H1 (cell line): Measurements from ENCODE around the gene NDEL1. TPM values are rescaled to one million over a fixed set of nuclear protein-coding genes. Genes with fewer than 3 reads are reported as not detected.

ENCODE experiments used
- CTCF ChIA-PET: fragments of 300-600 bp; sonication (Branson Sonifier 250); formaldehyde crosslinking; loops from one replicate; lab custom pipeline; 2021; ENCODE audit not compliant: partially characterized antibody; lab: Charles Lee
- POLR2A ChIA-PET: fragments of 300-600 bp; sonication (Branson Sonifier 250); formaldehyde crosslinking; loops from one replicate; lab custom pipeline; 2021; ENCODE audit warnings: inconsistent platforms; ENCODE audit not compliant: partially characterized antibody; lab: Charles Lee
- DNase-seq, 2 experiments: peaks; one replicate each; pipeline versions ENCODE4 v3.0.0 to v3.0.0-alpha.2; 2010 to 2022; ENCODE audit warnings: low spot score in 2 of 2, low read depth in 1 of 2, mixed read lengths in 1 of 2
- FAIRE-seq: peaks from 2 replicates; lab custom pipeline; 2011; peaks lifted over from hg19 to GRCh38; lab: Jason Lieb, UNC
- H2AFZ ChIP-seq: 2 replicates; pipeline ENCODE4 v1.8.1; 2012; ENCODE audit warnings: low read length, inconsistent platforms
- H2AK5ac ChIP-seq: 2 replicates; pipeline ENCODE4 v1.6.1; 2013; ENCODE audit warnings: low read depth, low read length
- H2BK120ac ChIP-seq: replicated peaks from 2 replicates; pipeline ENCODE3; 2013; ENCODE audit warnings: low read depth, low read length, inconsistent platforms
- H2BK12ac ChIP-seq: 2 replicates; pipeline ENCODE4 v1.6.1; 2013; ENCODE audit warnings: low read depth, low read length
- H2BK15ac ChIP-seq: 2 replicates; pipeline ENCODE4 v1.6.1; 2013; ENCODE audit warnings: low read length
- H2BK20ac ChIP-seq: 2 replicates; pipeline ENCODE4 v1.6.1; 2013; ENCODE audit warnings: low read length
- H2BK5ac ChIP-seq: 2 replicates; pipeline ENCODE4 v1.6.1; 2013; ENCODE audit warnings: low read depth, low read length
- H3K14ac ChIP-seq: 2 replicates; pipeline ENCODE4 v1.6.1; 2013; ENCODE audit warnings: inconsistent platforms; ENCODE audit not compliant: insufficient read length
- H3K18ac ChIP-seq: 2 replicates; pipeline ENCODE4 v1.6.1; 2013; ENCODE audit warnings: low read length; ENCODE audit errors: extremely low read depth
- H3K23ac ChIP-seq: 2 replicates; pipeline ENCODE4 v1.6.1; 2013; ENCODE audit warnings: inconsistent platforms; ENCODE audit not compliant: insufficient read length
- H3K23me2 ChIP-seq: 2 replicates; pipeline ENCODE4 v1.6.1; 2013; ENCODE audit warnings: low read depth, low read length
- H3K27ac ChIP-seq: 2 replicates; pipeline ENCODE4 v1.6.1; 2011; ENCODE audit warnings: low read depth, low read length, inconsistent platforms
- H3K27me3 ChIP-seq, 4 experiments: replicated peaks in 1 of 4; 1 replicate in 1 of 4; 2 replicates in 3 of 4; pipeline versions ENCODE4 v1.6.1 to v1.8.1; 2011 to 2013; ENCODE audit warnings: low read length in 3 of 4, mild to moderate bottlenecking in 3 of 4, inconsistent platforms in 2 of 4, mixed read lengths in 2 of 4, moderate library complexity in 1 of 4; ENCODE audit not compliant: control insufficient read depth in 3 of 4, insufficient read depth in 3 of 4; ENCODE audit errors: extremely low read depth in 1 of 4
- H3K36me3 ChIP-seq, 4 experiments: 2 replicates each; pipeline versions ENCODE4 v1.6.1 to v1.8.1; 2011 to 2013; ENCODE audit warnings: mild to moderate bottlenecking in 4 of 4, low read length in 3 of 4, moderate library complexity in 2 of 4, control low read depth in 1 of 4, inconsistent platforms in 1 of 4; ENCODE audit not compliant: insufficient read depth in 4 of 4, control insufficient read depth in 2 of 4
- H3K4ac ChIP-seq: replicated peaks from 2 replicates; pipeline ENCODE3; 2013; ENCODE audit warnings: low read length, low read depth, mixed read lengths, inconsistent platforms; ENCODE audit not compliant: insufficient read length
- H3K4me1 ChIP-seq, 4 experiments: replicated peaks in 1 of 4; 1 replicate in 1 of 4; 2 replicates in 3 of 4; pipeline versions ENCODE4 v1.6.1 to v1.8.1; 2011 to 2013; ENCODE audit warnings: low read length in 3 of 4, inconsistent platforms in 2 of 4, mixed read lengths in 1 of 4; ENCODE audit not compliant: insufficient read depth in 4 of 4, control insufficient read depth in 3 of 4
- H3K4me2 ChIP-seq, 2 experiments: 2 replicates each; pipeline versions ENCODE4 v1.6.1 to v1.8.1; 2011 to 2013; ENCODE audit warnings: low read depth in 2 of 2, low read length in 2 of 2, control low read depth in 1 of 2, inconsistent platforms in 1 of 2, mild to moderate bottlenecking in 1 of 2; ENCODE audit not compliant: insufficient read depth in 1 of 2
- H3K4me3 ChIP-seq, 4 experiments: fragments of 200-600, 300-600 bp in 1 of 4; sonication (generic), shearing (Covaris generic), sonication (Bioruptor Twin) in 1 of 4; 2 replicates each; pipeline versions ENCODE4 v1.5.1 to v1.8.1; 2011 to 2016; ENCODE audit warnings: low read length in 4 of 4, low read depth in 3 of 4, control low read depth in 2 of 4, inconsistent platforms in 2 of 4, mild to moderate bottlenecking in 2 of 4, mixed read lengths in 1 of 4, moderate library complexity in 1 of 4; ENCODE audit not compliant: insufficient read depth in 2 of 4; ENCODE audit errors: extremely low read depth in 1 of 4
- H3K56ac ChIP-seq: replicated peaks from 2 replicates; pipeline ENCODE3; 2013; ENCODE audit warnings: low read depth, mild to moderate bottlenecking, mixed read lengths, low read length, inconsistent platforms; ENCODE audit not compliant: insufficient read length
- H3K79me1 ChIP-seq: 2 replicates; pipeline ENCODE4 v1.6.1; 2013; ENCODE audit warnings: low read depth, low read length, control low read depth
- H3K79me2 ChIP-seq, 2 experiments: 2 replicates each; pipeline versions ENCODE4 v1.6.1 to v1.8.1; 2012 to 2013; ENCODE audit warnings: low read length in 2 of 2, mild to moderate bottlenecking in 2 of 2, inconsistent platforms in 1 of 2; ENCODE audit not compliant: insufficient read depth in 2 of 2, control insufficient read depth in 1 of 2
- H3K9ac ChIP-seq, 4 experiments: replicated peaks in 1 of 4; 1 replicate in 1 of 4; 2 replicates in 3 of 4; pipeline versions ENCODE4 v1.6.1 to v1.8.1; 2011 to 2013; ENCODE audit warnings: low read depth in 3 of 4, low read length in 3 of 4, control low read depth in 2 of 4, mild to moderate bottlenecking in 2 of 4, moderate library complexity in 2 of 4, inconsistent platforms in 1 of 4; ENCODE audit errors: extremely low read depth in 1 of 4
- H3K9me3 ChIP-seq, 2 experiments: 2 replicates each; pipeline versions ENCODE4 v1.6.1 to v1.8.1; 2012 to 2013; ENCODE audit warnings: mild to moderate bottlenecking in 2 of 2, moderate library complexity in 2 of 2, control low read depth in 1 of 2, inconsistent platforms in 1 of 2, low read depth in 1 of 2, low read length in 1 of 2, mixed read lengths in 1 of 2; ENCODE audit not compliant: insufficient read depth in 2 of 2
- H4K20me1 ChIP-seq, 2 experiments: replicated peaks in 1 of 2; 2 replicates each; pipeline versions ENCODE3 to v1.8.1; 2011 to 2013; ENCODE audit warnings: inconsistent platforms in 2 of 2, low read length in 2 of 2, mild to moderate bottlenecking in 1 of 2; ENCODE audit not compliant: insufficient read depth in 2 of 2, control insufficient read depth in 1 of 2
- H4K5ac ChIP-seq: 2 replicates; pipeline ENCODE4 v1.6.1; 2013; ENCODE audit warnings: low read length, low read depth, mixed read lengths, inconsistent platforms; ENCODE audit not compliant: insufficient read length
- H4K8ac ChIP-seq: 2 replicates; pipeline ENCODE4 v1.8.0; 2013; ENCODE audit warnings: mild to moderate bottlenecking, moderate library complexity, low read length, inconsistent platforms; ENCODE audit not compliant: insufficient read depth; ENCODE audit errors: extremely low read depth
- H4K91ac ChIP-seq: replicated peaks from 2 replicates; pipeline ENCODE3; 2013; ENCODE audit warnings: low read length, mixed read lengths, inconsistent platforms; ENCODE audit not compliant: insufficient read length
- CTBP2 ChIP-seq: IDR thresholded peaks from 2 replicates; pipeline ENCODE4 v1.7.0; 2011; ENCODE audit warnings: borderline replicate concordance, mild to moderate bottlenecking, moderate library complexity, mixed read lengths, low read length; ENCODE audit not compliant: insufficient read depth, insufficient read length
- KDM1A ChIP-seq: fragments of 200-600, 300-600 bp; sonication (generic); IDR thresholded peaks from 2 replicates; pipeline ENCODE4 v1.7.1; 2016; ENCODE audit warnings: mild to moderate bottlenecking, low read length, borderline replicate concordance
- KDM4A ChIP-seq: IDR thresholded peaks from one replicate; pipeline ENCODE4 v1.7.1; 2012; ENCODE audit warnings: low read depth, mild to moderate bottlenecking, moderate library complexity, low read length, inconsistent platforms; ENCODE audit not compliant: severe bottlenecking
- POLR2A ChIP-seq, 2 experiments: IDR thresholded peaks; 1 replicate in 1 of 2; 2 replicates in 1 of 2; pipeline ENCODE4 v1.6.1; 2011; ENCODE audit warnings: low read depth in 2 of 2, low read length in 2 of 2, mild to moderate bottlenecking in 2 of 2; ENCODE audit errors: control extremely low read depth in 1 of 2
- SP4 ChIP-seq: IDR thresholded peaks from 2 replicates; pipeline ENCODE4 v1.6.1; 2012; ENCODE audit warnings: low read length, inconsistent platforms
- TAF1 ChIP-seq: IDR thresholded peaks from 2 replicates; pipeline ENCODE4 v1.6.1; 2011; ENCODE audit warnings: mild to moderate bottlenecking, low read depth, low read length
- TCF12 ChIP-seq: IDR thresholded peaks from 2 replicates; pipeline ENCODE4 v1.6.1; 2011; ENCODE audit warnings: low read depth, mild to moderate bottlenecking, low read length
- WGBS, 2 experiments: shearing (Covaris generic) in 1 of 2; methylation state at CpG; one replicate each; pipeline versions ENCODE4 v1.1.6 to v1.1.7; 2013 to 2015; ENCODE audit warnings: low lambda C conversion rate in 2 of 2, mixed read lengths in 2 of 2, inconsistent platforms in 1 of 2, low coverage in 1 of 2, missing lambda C conversion rate in 1 of 2; ENCODE audit not compliant: insufficient replicate concordance in 2 of 2, insufficient coverage in 1 of 2, insufficient read length in 1 of 2; ENCODE audit errors: extremely low coverage in 1 of 2, missing lambda C conversion rate in 1 of 2; 5-methylcytosine and 5-hydroxymethylcytosine counted together
- polyA plus RNA-seq, 7 experiments: library from polyadenylated mRNA; depleted of rRNA in 3 of 7; stranded (reverse) in 5 of 7; unstranded in 2 of 7; fragments of >200 nt in 5 of 7; fragments of 200-250 nt in 2 of 7; gene quantifications; 1 replicate in 5 of 7; 2 replicates in 1 of 7; 4 replicates in 1 of 7; pipeline versions ENCODE4 v1.2.1 to v1.2.3, GENCODE V29; 2011 to 2013; ENCODE audit warnings: missing spikeins in 2 of 7, mixed read lengths in 2 of 7
- total RNA-seq: library from RNA; stranded (reverse); fragmentation: NEBNext Ultra II Directional; extraction: Animal tissue kit (Norgen Biotek cat#: 25700); gene quantifications from 2 replicates; pipeline ENCODE4 v1.2.1, GENCODE V29; 2021

The NDEL1 gene
- total and polyA plus RNA-seq, 2 of the 8 experiments (the other 6 are each of a cell fraction or from before 2014, with no cell fraction given), result 31.1 to 32.9 TPM

- no peaks in the 10 kb centered on the region for H3K79me2 ChIP-seq
- POLR2A ChIA-PET, result interaction anchor here (0.6 kb wide), 1 partner anchor 17 kb away, joined by 3 read pairs; no protein-coding TSS in a partner anchor
- no peak overlapping the region for H3K9ac ChIP-seq
- WGBS, 2 experiments, result 74% methylated on average over 6 of the region's 6 CpGs; no CpG with 5 or more reads in 1 of the 2 experiments
- H3K9me3 ChIP-seq, result no peaks in the 10 kb centered on the region
- H4K91ac ChIP-seq, result peak overlapping the region; percentile 55
- H3K18ac ChIP-seq, result no peak overlapping the region
- H2AK5ac ChIP-seq, result no peak overlapping the region
- H3K4ac ChIP-seq, result no peak overlapping the region
- no peak overlapping the region for H3K23ac ChIP-seq
- FAIRE-seq (no peak), DNase-seq (no peak)
- no peak overlapping the region for H2AFZ ChIP-seq
- CTCF ChIA-PET, result no interaction called here
- H3K4me2 ChIP-seq, result no peak overlapping the region
- no peak overlapping the region for H2BK15ac ChIP-seq
- H3K27me3 ChIP-seq, result no peaks in the 10 kb centered on the region
- no peak overlapping the region for H2BK12ac ChIP-seq
- no peak overlapping the region for H4K8ac ChIP-seq
- H4K20me1 ChIP-seq, result no peaks in the 10 kb centered on the region
- no peaks in the 10 kb centered on the region for H3K36me3 ChIP-seq
- H3K4me1 ChIP-seq, result no peaks in the 10 kb centered on the region; a peak in 1 of 7 replicates
- no peak overlapping the region for H3K4me3 ChIP-seq
- H2BK20ac ChIP-seq, result no peak overlapping the region
- no peaks in the 10 kb centered on the region for H3K79me1 ChIP-seq
- TF ChIP-seq TAF1 (no peak), POLR2A (IDR thresholded peaks at IDR 0.05; ENCODE audit: control extremely low read depth in 1 of 2, low read depth in 2 of 2, low read length in 2 of 2) (no peak), KDM1A (no peak), KDM4A (no peak), CTBP2 (no peak), SP4 (no peak), TCF12 (no peak)
- H3K23me2 ChIP-seq, result no peaks in the 10 kb centered on the region; the same call in 1 of the 2 replicates
- no peak overlapping the region for H3K14ac ChIP-seq
- no peak overlapping the region for H3K27ac ChIP-seq
- H4K5ac ChIP-seq, result no peak overlapping the region
- no peak overlapping the region for H3K56ac ChIP-seq
- H2BK5ac ChIP-seq, result no peak overlapping the region
- no peak overlapping the region for H2BK120ac ChIP-seq
These were observed 36.7 kb upstream of the NDEL1 start for GRCh38 chr17:8398980-8399379.
